ENCODE measurements around the gene EIF3K.
"Not testable (repeated sequence)": the region's sequence is repeated elsewhere in the genome, so short reads cannot be mapped to it uniquely, and the experiment has no call there.

EIF3K gene

GRCh38 chr19:38618590-38619360, at the start of gene EIF3K:
Gene EIF3K, plus strand, starts transcription at chr19:38619188. Its CDS starts 81 bp downstream, at chr19:38619269.
- Histone ChIP-seq H3K36me3 (ENCODE audit: insufficient read depth, low read length) (peaks cover 29% of the 10 kb centered on the region), H3K9me3 (ENCODE audit: low read depth, low read length) (no peaks in the 10 kb centered on the region), H3K27ac (peak within 1 kb of the TSS; percentile 79), H3K4me3 (peak within 1 kb of the TSS; percentile 95), H3K9ac (ENCODE audit: insufficient read length) (peak within 1 kb of the TSS; percentile 100)
- DNase-seq (ENCODE audit: low read depth, low spot score): peak; percentile 91
- peak; percentile 95 for TF ChIP-seq POLR2AphosphoS5 (IDR thresholded peaks at IDR 0.05; ENCODE audit: borderline replicate concordance, low read depth, low read length)
- TF ChIP-seq EZH2 (IDR thresholded peaks at IDR 0.05): no peak

GRCh38 chr19:38569368-38569983, 49.5 kb upstream of the EIF3K start:
- Histone ChIP-seq H3K9ac (ENCODE audit: insufficient read length) (no peak overlapping the region), H3K9me3 (ENCODE audit: low read depth, low read length) (no peaks in the 10 kb centered on the region), H3K36me3 (ENCODE audit: insufficient read depth, low read length) (no peaks in the 10 kb centered on the region), H3K4me3 (no peak overlapping the region), H3K27ac (no peak overlapping the region)
- DNase-seq (ENCODE audit: low read depth, low spot score): no peak
- TF ChIP-seq FOXP2 (optimal IDR thresholded peaks at IDR 0.05; ENCODE audit: control extremely low read depth, extremely low read length, insufficient read depth) (no peak), EZH2 (IDR thresholded peaks at IDR 0.05) (no peak), POLR2AphosphoS5 (IDR thresholded peaks at IDR 0.05; ENCODE audit: borderline replicate concordance, low read depth, low read length) (no peak)

DNA sequence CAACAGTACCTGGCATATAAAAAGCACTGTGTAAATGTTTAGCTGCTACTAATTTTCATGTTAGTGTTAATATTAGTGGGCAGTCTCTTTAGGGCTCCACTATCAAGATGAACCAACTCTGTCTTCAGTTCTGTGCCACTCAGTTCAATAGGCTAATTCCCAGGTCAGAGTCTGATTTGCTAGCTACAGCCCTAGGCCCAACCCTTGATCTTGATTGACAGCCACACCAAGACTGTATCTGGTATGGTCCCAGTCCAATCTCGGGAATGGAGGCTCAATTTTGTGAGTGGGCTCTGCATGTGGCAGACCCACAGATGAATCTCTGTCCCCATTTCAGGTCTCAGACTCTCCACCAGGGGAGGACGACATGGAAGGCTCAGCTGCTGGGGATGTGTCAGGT, 47.3 kb upstream of the EIF3K start:
- no peak for DNase-seq (ENCODE audit: low read depth, low spot score)
- Histone ChIP-seq H3K9me3 (ENCODE audit: low read depth, low read length) (no peaks in the 10 kb centered on the region), H3K27ac (no peak overlapping the region), H3K9ac (ENCODE audit: insufficient read length) (no peak overlapping the region), H3K4me3 (no peak overlapping the region), H3K36me3 (ENCODE audit: insufficient read depth, low read length) (no peaks in the 10 kb centered on the region)
- TF ChIP-seq FOXP2 (optimal IDR thresholded peaks at IDR 0.05; ENCODE audit: control extremely low read depth, extremely low read length, insufficient read depth): no peak
- no peak for TF ChIP-seq POLR2AphosphoS5 (IDR thresholded peaks at IDR 0.05; ENCODE audit: borderline replicate concordance, low read depth, low read length)
- no peak for TF ChIP-seq EZH2 (IDR thresholded peaks at IDR 0.05)

DNA sequence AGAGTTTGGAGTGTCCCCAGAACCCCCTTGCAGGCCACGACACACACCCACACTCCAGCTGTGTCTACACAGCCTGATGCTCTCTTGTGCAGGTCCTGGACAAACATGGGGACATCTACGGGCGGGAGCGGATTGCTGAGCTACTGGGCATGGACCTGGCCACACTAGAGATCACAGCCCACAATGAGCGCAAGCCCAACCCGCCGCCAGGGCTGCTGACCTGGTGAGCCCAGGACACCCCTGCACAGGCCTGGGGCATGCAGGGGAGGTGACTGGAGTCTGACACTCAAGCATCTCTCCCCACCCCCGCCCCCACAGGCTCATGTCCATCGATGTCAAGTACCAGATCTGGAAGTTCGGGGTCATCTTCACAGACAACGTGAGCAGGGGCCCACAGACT, 41.2 kb upstream of the EIF3K start:
- H3K27ac ChIP-seq: no peak overlapping the region
- DNase-seq (ENCODE audit: low read depth, low spot score): no peak
- no peak for TF ChIP-seq POLR2AphosphoS5 (IDR thresholded peaks at IDR 0.05; ENCODE audit: borderline replicate concordance, low read depth, low read length)
- TF ChIP-seq FOXP2 (optimal IDR thresholded peaks at IDR 0.05; ENCODE audit: control extremely low read depth, extremely low read length, insufficient read depth): no peak
- TF ChIP-seq EZH2 (IDR thresholded peaks at IDR 0.05): no peak
- H3K9me3 ChIP-seq (ENCODE audit: low read depth, low read length): no peaks in the 10 kb centered on the region
- no peak overlapping the region for H3K9ac ChIP-seq (ENCODE audit: insufficient read length)
- no peak overlapping the region for H3K4me3 ChIP-seq
- no peaks in the 10 kb centered on the region for H3K36me3 ChIP-seq (ENCODE audit: insufficient read depth, low read length)

GRCh38 chr19:38579304-38579703, 39.7 kb upstream of the EIF3K start:
- not testable (repeated sequence) for H3K4me3 ChIP-seq; H3K9me3 ChIP-seq (ENCODE audit: low read depth, low read length); DNase-seq (ENCODE audit: low read depth, low spot score); H3K27ac ChIP-seq; H3K9ac ChIP-seq (ENCODE audit: insufficient read length); H3K36me3 ChIP-seq (ENCODE audit: insufficient read depth, low read length)

- TF ChIP-seq FOXP2 (optimal IDR thresholded peaks at IDR 0.05; ENCODE audit: control extremely low read depth, extremely low read length, insufficient read depth) (no peak), POLR2AphosphoS5 (IDR thresholded peaks at IDR 0.05; ENCODE audit: borderline replicate concordance, low read depth, low read length) (no peak), EZH2 (IDR thresholded peaks at IDR 0.05) (no peak)
- Histone ChIP-seq H3K36me3 (ENCODE audit: insufficient read depth, low read length) (no peaks in the 10 kb centered on the region), H3K9me3 (ENCODE audit: low read depth, low read length) (no peaks in the 10 kb centered on the region), H3K9ac (ENCODE audit: insufficient read length) (no peak overlapping the region), H3K4me3 (no peak overlapping the region), H3K27ac (no peak overlapping the region)
- DNase-seq (ENCODE audit: low read depth, low spot score): no peak
Measured at GRCh38 chr19:38580080-38580479, 38.9 kb upstream of the EIF3K start.

DNA sequence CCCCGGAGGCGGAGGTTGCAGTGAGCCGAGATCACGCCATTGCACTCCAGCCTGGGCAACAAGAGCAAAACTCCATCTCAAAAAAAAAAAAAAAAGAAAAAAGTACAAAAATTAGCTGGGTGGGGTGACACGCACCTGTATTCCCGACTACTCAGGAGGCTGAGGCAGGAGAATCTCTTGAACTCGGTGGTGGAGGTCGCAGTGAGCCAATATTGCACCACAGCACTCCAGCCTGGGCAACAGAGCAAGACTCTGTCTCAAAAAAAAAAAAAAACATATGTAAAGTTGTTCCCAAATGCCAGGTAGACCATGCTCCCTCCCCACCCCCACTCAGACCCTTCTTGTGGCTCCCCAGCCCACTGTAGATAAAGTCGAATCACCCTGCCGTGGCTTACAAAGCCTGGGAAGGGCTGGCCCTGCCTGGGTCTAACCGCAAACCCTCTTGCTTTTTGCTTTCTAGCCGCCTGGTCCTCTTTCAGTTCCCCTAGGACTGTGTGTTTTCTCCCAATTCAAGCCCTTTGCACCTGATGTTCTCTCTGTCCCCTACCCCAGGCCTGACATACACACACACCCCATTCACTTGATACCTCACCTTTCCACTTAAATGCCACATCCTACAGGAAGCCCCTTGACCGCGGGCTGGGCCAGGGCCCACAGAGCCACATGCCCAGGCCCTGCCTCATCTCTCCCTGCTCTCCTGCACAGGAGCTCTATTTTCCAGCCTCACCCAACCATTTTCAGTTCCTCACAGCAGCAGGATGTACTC, 35.6 kb upstream of the EIF3K start:
- no peak for DNase-seq (ENCODE audit: low read depth, low spot score)
- H3K9ac ChIP-seq (ENCODE audit: insufficient read length): no peak overlapping the region
- TF ChIP-seq EZH2 (IDR thresholded peaks at IDR 0.05): no peak
- no peak for TF ChIP-seq POLR2AphosphoS5 (IDR thresholded peaks at IDR 0.05; ENCODE audit: borderline replicate concordance, low read depth, low read length)
- no peak for TF ChIP-seq FOXP2 (optimal IDR thresholded peaks at IDR 0.05; ENCODE audit: control extremely low read depth, extremely low read length, insufficient read depth)
- H3K9me3 ChIP-seq (ENCODE audit: low read depth, low read length): no peaks in the 10 kb centered on the region
- no peak overlapping the region for H3K27ac ChIP-seq
- H3K4me3 ChIP-seq: no peak overlapping the region
- no peaks in the 10 kb centered on the region for H3K36me3 ChIP-seq (ENCODE audit: insufficient read depth, low read length)

DNA sequence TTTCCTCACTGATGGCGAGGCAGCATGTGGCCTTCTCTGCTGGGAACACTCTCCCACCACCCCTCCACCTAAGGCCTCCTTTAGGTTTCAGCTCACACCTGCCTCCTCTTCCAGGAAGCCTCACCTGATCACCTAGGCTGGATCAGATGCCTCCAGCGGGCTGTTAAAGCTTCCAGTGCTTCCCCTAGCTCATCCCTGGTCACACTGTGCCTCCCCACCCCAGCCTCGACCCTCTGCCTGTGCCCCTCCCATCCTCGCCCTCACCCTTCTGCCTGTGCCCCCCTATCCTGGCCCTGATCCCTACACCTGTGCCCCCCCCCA, 35.0 kb upstream of the EIF3K start:
- no peak overlapping the region for H3K4me3 ChIP-seq
- no peak for DNase-seq (ENCODE audit: low read depth, low spot score)
- H3K36me3 ChIP-seq (ENCODE audit: insufficient read depth, low read length): no peaks in the 10 kb centered on the region
- no peak for TF ChIP-seq EZH2 (IDR thresholded peaks at IDR 0.05)
- H3K27ac ChIP-seq: no peak overlapping the region
- no peak overlapping the region for H3K9ac ChIP-seq (ENCODE audit: insufficient read length)
- no peaks in the 10 kb centered on the region for H3K9me3 ChIP-seq (ENCODE audit: low read depth, low read length)

All from SK-N-MC (cell line).